CD4-positive, alpha-beta T cell treated with Interleukin-4 for 4 hours (primary cell): ENCODE measurements around the gene TBXA2R.
"Not testable (repeated sequence)": the region's sequence is repeated elsewhere in the genome, so short reads cannot be mapped to it uniquely, and the experiment has no call there.

ENCODE experiments used
- DNase-seq: peaks from one replicate; pipeline ENCODE4 v3.0.0-alpha.2; 2020

Gene TBXA2R

GRCh38 chr19:3638208-3639193 is 31.8 kb upstream of the TBXA2R start:
- no peak for DNase-seq

- no peak for DNase-seq
Observed at GRCh38 chr19:3637621-3638020, 30.9 kb upstream of the TBXA2R start.

- no peak for DNase-seq
Observed at GRCh38 chr19:3636962-3637361, 30.3 kb upstream of the TBXA2R start.

GRCh38 chr19:3636506-3636905 is 29.8 kb upstream of the TBXA2R start:
- no peak for DNase-seq

- DNase-seq = no peak
Observed at GRCh38 chr19:3634496-3635045, 27.9 kb upstream of the TBXA2R start.

- no peak for DNase-seq
Observed at GRCh38 chr19:3633559-3633988, 26.9 kb upstream of the TBXA2R start.

- DNase-seq = no peak
Observed at GRCh38 chr19:3632739-3633558, 26.3 kb upstream of the TBXA2R start.

- DNase-seq = no peak
Observed at GRCh38 chr19:3632098-3632497, 25.4 kb upstream of the TBXA2R start.

GRCh38 chr19:3631053-3631861 is 24.6 kb upstream of the TBXA2R start:
- no peak for DNase-seq

GRCh38 chr19:3628766-3629165 is 22.1 kb upstream of the TBXA2R start:
- not testable (repeated sequence) for DNase-seq

- DNase-seq = no peak
Observed at GRCh38 chr19:3627351-3627723, 20.7 kb upstream of the TBXA2R start.

GRCh38 chr19:3626473-3627350 is 20.0 kb upstream of the TBXA2R start, which contains the start of gene CACTIN:
TSS of gene CACTIN (minus strand) at chr19:3626790. CDS start at chr19:3626762, 28 bp downstream.
- peak; percentile 98 for DNase-seq

GRCh38 chr19:3625996-3626472 is 19.4 kb upstream of the TBXA2R start:
- DNase-seq = no peak

GRCh38 chr19:3623716-3624115 is 17.0 kb upstream of the TBXA2R start:
- no peak for DNase-seq

GRCh38 chr19:3622224-3622623 is 15.5 kb upstream of the TBXA2R start:
- no peak for DNase-seq

GRCh38 chr19:3621689-3622088 is 15.0 kb upstream of the TBXA2R start:
- DNase-seq = no peak

- no peak for DNase-seq
Observed at GRCh38 chr19:3620817-3621547, 14.3 kb upstream of the TBXA2R start.

GRCh38 chr19:3620145-3620816 is 13.6 kb upstream of the TBXA2R start:
- DNase-seq = no peak

- DNase-seq = no peak
Observed at GRCh38 chr19:3619631-3620012, 12.9 kb upstream of the TBXA2R start.
